HepG2 (cell line): Measurements from ENCODE around the gene AGAP1. TPM values are rescaled to one million over a fixed set of nuclear protein-coding genes. Genes with fewer than 3 reads are reported as not detected.

Experiments used
- ATAC-seq: fragments of 200-7000 bp; cut with Tn5 transposase; 3 replicates; pipeline ENCODE4 v1.9.1; 2020; ENCODE audit warnings: mild to moderate bottlenecking, moderate library complexity
- BruUV-seq: library from RNA; stranded (reverse); fragments of 400-500 nt; replicated peaks from 2 replicates; lab custom pipeline; 2021; lab: Mats Ljungman, UMichigan
- CTCF ChIA-PET: fragments of 300-600 bp; formaldehyde crosslinking; extraction: SDS; loops from one replicate; lab custom pipeline; 2021; ENCODE audit warnings: low total read pairs, inconsistent platforms, low intra/inter-chr PET ratio; lab: Yijun Ruan, JAX
- POLR2A ChIA-PET: fragments of 350-600 bp; sonication (Branson Sonifier 250); formaldehyde crosslinking; loops from one replicate; lab custom pipeline; 2020; ENCODE audit warnings: antibody characterized with exemption, inconsistent platforms; lab: Yijun Ruan, JAX
- DNase-seq: peaks from one replicate; pipeline ENCODE4 v3.0.0-alpha.2; 2015; ENCODE audit warnings: low spot score
- FAIRE-seq: peaks from 3 replicates; lab custom pipeline; 2011; peaks lifted over from hg19 to GRCh38; lab: Jason Lieb, UNC
- H2AFZ ChIP-seq: one replicate; pipeline ENCODE4 v1.6.1; 2011; ENCODE audit warnings: low read length, inconsistent platforms
- H3K27ac ChIP-seq: fragments of 300-600 bp; 3 replicates; pipeline ENCODE4 v1.8.0; 2011; ENCODE audit warnings: mixed run types, mild to moderate bottlenecking, mixed read lengths, low read length, inconsistent platforms; ENCODE audit not compliant: insufficient read depth; ENCODE audit errors: extremely low read length
- H3K27me3 ChIP-seq, 2 experiments: fragments of 200-600 bp in 1 of 2; 2 replicates in 1 of 2; 3 replicates in 1 of 2; pipeline versions ENCODE4 v1.6.0 to v1.8.0; 2011; ENCODE audit warnings: low read length in 2 of 2, mild to moderate bottlenecking in 2 of 2, moderate library complexity in 2 of 2, inconsistent platforms in 1 of 2; ENCODE audit not compliant: insufficient read depth in 2 of 2, control insufficient read depth in 1 of 2
- H3K36me3 ChIP-seq, 2 experiments: fragments of 200-600 bp in 1 of 2; replicated peaks in 1 of 2; 2 replicates in 1 of 2; 3 replicates in 1 of 2; pipeline versions ENCODE4 v1.5.1 to v1.8.0; 2011; ENCODE audit warnings: low read length in 2 of 2, inconsistent platforms in 1 of 2; ENCODE audit not compliant: insufficient read depth in 2 of 2, control insufficient read depth in 1 of 2
- H3K4me1 ChIP-seq: 2 replicates; pipeline ENCODE4 v1.5.1; 2012; ENCODE audit warnings: low read length, inconsistent platforms; ENCODE audit not compliant: insufficient read depth
- H3K4me2 ChIP-seq: 2 replicates; pipeline ENCODE4 v1.6.0; 2011; ENCODE audit warnings: low read depth, low read length, inconsistent platforms
- H3K4me3 ChIP-seq, 3 experiments: fragments of 200-600 bp in 1 of 3; sonication (generic), shearing (Covaris generic) in 1 of 3; replicated peaks in 1 of 3; 2 replicates each; pipeline ENCODE4 v1.5.1; 2011 to 2016; ENCODE audit warnings: low read length in 3 of 3, inconsistent platforms in 2 of 3, low read depth in 2 of 3, mild to moderate bottlenecking in 2 of 3, control low read depth in 1 of 3, mixed read lengths in 1 of 3; ENCODE audit not compliant: insufficient read depth in 1 of 3
- H3K79me2 ChIP-seq: one replicate; pipeline ENCODE4 v1.6.1; 2011; ENCODE audit warnings: low read length, inconsistent platforms; ENCODE audit not compliant: insufficient read depth
- H3K9ac ChIP-seq: 2 replicates; pipeline ENCODE4 v1.6.0; 2011; ENCODE audit warnings: mild to moderate bottlenecking, low read depth, low read length, inconsistent platforms; ENCODE audit not compliant: insufficient read depth
- H3K9me3 ChIP-seq: 2 replicates; pipeline ENCODE4 v1.5.1; 2012; ENCODE audit warnings: mild to moderate bottlenecking, low read length
- H4K20me1 ChIP-seq: 2 replicates; pipeline ENCODE4 v1.6.0; 2011; ENCODE audit warnings: inconsistent platforms, mild to moderate bottlenecking, low read length, moderate library complexity; ENCODE audit not compliant: insufficient read depth
- CAMTA2 ChIP-seq: sonication (generic); formaldehyde crosslinking; IDR thresholded peaks from 2 replicates; pipeline ENCODE4 v1.4.0; 2020; ENCODE audit warnings: mild to moderate bottlenecking, missing genetic modification reagents, borderline replicate concordance
- CERS6 ChIP-seq: sonication (generic); formaldehyde crosslinking; IDR thresholded peaks from 2 replicates; pipeline ENCODE4 v1.5.0; 2020; ENCODE audit warnings: missing genetic modification reagents
- CHD4 ChIP-seq: fragments of 200-600 bp; sonication (generic); IDR thresholded peaks from 2 replicates; pipeline ENCODE4 v1.7.0; 2017; ENCODE audit warnings: mild to moderate bottlenecking, low read length, borderline replicate concordance
- HNRNPL ChIP-seq: fragments of 200-400 bp; formaldehyde crosslinking; IDR thresholded peaks from 2 replicates; pipeline ENCODE4 v1.6.1; 2017; ENCODE audit warnings: mild to moderate bottlenecking, low read depth, low read length
- JDP2 ChIP-seq: sonication (generic); formaldehyde crosslinking; IDR thresholded peaks from 2 replicates; pipeline ENCODE4 v1.8.1; 2022; ENCODE audit warnings: missing genetic modification reagents, borderline replicate concordance
- MBD4 ChIP-seq: IDR thresholded peaks from 2 replicates; pipeline ENCODE4 v1.6.1; 2012; ENCODE audit warnings: low read length, inconsistent platforms, borderline replicate concordance
- SNAPC2 ChIP-seq: sonication (generic); formaldehyde crosslinking; IDR thresholded peaks from 2 replicates; pipeline ENCODE4 v1.8.1; 2022; ENCODE audit warnings: mild to moderate bottlenecking, missing genetic modification reagents
- ZNF232 ChIP-seq: sonication (generic); formaldehyde crosslinking; IDR thresholded peaks from 2 replicates; pipeline ENCODE4 v1.4.0; 2020; ENCODE audit warnings: missing genetic modification reagents, borderline replicate concordance
- ZNF318 ChIP-seq: sonication (generic); formaldehyde crosslinking; IDR thresholded peaks from 2 replicates; pipeline ENCODE4 v1.4.0; 2020; ENCODE audit warnings: mild to moderate bottlenecking, missing genetic modification reagents
- ZNF761 ChIP-seq: sonication (generic); formaldehyde crosslinking; conservative IDR thresholded peaks from 2 replicates; pipeline ENCODE4 v1.4.0; 2020; ENCODE audit warnings: mild to moderate bottlenecking, missing genetic modification reagents
- ZNF790 ChIP-seq: sonication (generic); formaldehyde crosslinking; IDR thresholded peaks from 2 replicates; pipeline ENCODE4 v1.8.0; 2022; ENCODE audit warnings: missing genetic modification reagents, mild to moderate bottlenecking, borderline replicate concordance
- WGBS: methylation state at CpG from one replicate; pipeline ENCODE4 v1.1.6; 2017; ENCODE audit warnings: low lambda C conversion rate; 5-methylcytosine and 5-hydroxymethylcytosine counted together
- in situ Hi-C: cut with HindIII; loops from 2 replicates; pipeline ENCODE4 v1.10.0; 2017; ENCODE audit warnings: low pct_unique_long_range_greater_than_20kb; ENCODE audit not compliant: extremely low pct_ligation_motif_present
- intact Hi-C: fragments of 100-400 bp; cut with micrococcal nuclease; formaldehyde crosslinking; loops from one replicate; pipeline ENCODE4 v1.10.0; 2022; ENCODE audit not compliant: unreplicated experiment
- polyA plus RNA-seq, 8 experiments: library from polyadenylated mRNA; depleted of rRNA in 3 of 8; stranded (reverse) in 7 of 8; unstranded in 1 of 8; fragments of >200 nt; fragmentation: Illumina TruSeq in 4 of 8; extraction: Trizol in 4 of 8; gene quantifications; 2 replicates each; pipeline versions ENCODE4 v1.2.1 to v1.2.3, GENCODE V29; 2011 to 2016; ENCODE audit warnings: low read depth in 4 of 8, missing spikeins in 1 of 8, mixed read lengths in 1 of 8; ENCODE audit not compliant: insufficient read depth in 1 of 8
- total RNA-seq, 5 experiments: library from RNA; depleted of rRNA; stranded (reverse); fragments of >200 nt; fragmentation: Illumina TruSeq; extraction: Trizol; gene quantifications; 2 replicates each; pipeline ENCODE4 v1.2.3, GENCODE V29; 2016; ENCODE audit warnings: low read depth in 1 of 5
- TF ChIP-seq, protein P1 (sequence below): sonication (generic); formaldehyde crosslinking; IDR thresholded peaks from 2 replicates; pipeline ENCODE4 v1.4.0; 2020; ENCODE audit warnings: mild to moderate bottlenecking, missing genetic modification reagents

Gene AGAP1
- total and polyA plus RNA-seq, 2 of the 13 experiments (the other 11 are each of a cell fraction or from before 2014, with no cell fraction given), result 21.2 to 32.7 TPM

DNA sequence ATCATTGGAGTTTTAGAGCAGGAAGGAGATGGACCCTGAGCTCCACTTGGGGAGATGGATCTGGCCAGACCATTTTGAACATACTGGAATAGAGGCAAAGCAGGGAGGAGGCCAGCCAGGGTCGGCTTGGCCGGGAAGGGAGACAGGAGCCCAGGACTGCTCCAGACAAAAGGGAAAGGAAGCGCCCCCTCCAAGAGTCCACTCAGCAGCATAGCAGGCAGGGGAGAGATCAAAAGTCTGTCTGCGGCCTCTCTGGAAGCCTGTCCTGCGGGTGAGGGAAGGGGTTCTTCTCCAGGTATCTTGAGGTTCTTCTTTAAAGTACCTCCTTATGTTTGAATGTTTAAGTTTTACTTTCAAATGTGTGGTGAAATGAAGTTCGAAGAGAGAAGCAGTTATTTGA is 548.2 kb downstream of the AGAP1 start (continued):
- TF ChIP-seq, protein P1, sequence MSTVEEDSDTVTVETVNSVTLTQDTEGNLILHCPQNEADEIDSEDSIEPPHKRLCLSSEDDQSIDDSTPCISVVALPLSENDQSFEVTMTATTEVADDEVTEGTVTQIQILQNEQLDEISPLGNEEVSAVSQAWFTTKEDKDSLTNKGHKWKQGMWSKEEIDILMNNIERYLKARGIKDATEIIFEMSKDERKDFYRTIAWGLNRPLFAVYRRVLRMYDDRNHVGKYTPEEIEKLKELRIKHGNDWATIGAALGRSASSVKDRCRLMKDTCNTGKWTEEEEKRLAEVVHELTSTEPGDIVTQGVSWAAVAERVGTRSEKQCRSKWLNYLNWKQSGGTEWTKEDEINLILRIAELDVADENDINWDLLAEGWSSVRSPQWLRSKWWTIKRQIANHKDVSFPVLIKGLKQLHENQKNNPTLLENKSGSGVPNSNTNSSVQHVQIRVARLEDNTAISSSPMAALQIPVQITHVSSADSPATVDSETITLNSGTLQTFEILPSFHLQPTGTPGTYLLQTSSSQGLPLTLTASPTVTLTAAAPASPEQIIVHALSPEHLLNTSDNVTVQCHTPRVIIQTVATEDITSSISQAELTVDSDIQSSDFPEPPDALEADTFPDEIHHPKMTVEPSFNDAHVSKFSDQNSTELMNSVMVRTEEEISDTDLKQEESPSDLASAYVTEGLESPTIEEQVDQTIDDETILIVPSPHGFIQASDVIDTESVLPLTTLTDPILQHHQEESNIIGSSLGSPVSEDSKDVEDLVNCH, result no peak
- TF ChIP-seq ZNF761 (CRISPR knock-in tag), result no peak
- TF ChIP-seq SNAPC2, result no peak
- TF ChIP-seq HNRNPL, result no peak

DNA sequence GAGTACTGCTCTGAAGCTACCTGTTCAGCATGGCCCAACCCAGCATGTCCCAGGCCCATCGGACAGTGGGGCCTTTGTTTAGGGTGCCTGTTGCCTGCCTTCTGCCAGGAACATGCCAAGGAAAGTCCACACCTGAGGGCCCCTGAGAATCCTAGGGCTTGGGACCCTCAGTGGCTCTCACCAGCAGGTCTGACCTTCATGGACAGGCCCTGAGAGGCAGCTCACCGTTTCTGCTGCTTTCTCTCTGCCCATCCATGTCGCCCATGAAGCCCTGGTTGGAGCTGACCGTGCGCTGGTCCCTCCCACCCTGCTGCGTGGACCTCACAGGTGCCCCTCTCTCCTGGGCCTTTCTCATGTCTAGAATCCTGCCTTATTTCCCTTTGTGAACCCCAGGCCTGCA is 550.3 kb downstream of the AGAP1 start:
- H3K27me3 ChIP-seq, result no peaks in the 10 kb centered on the region
- ATAC-seq (no peak), FAIRE-seq (no peak), DNase-seq (no peak)
- H3K4me2 ChIP-seq, result no peak overlapping the region
- no TSS peak for BruUV-seq
- H3K27ac ChIP-seq, result no peak overlapping the region
- no peak overlapping the region for H3K4me3 ChIP-seq
- ChIA-PET POLR2A (no interaction called here), CTCF (no interaction called here)
- no peak overlapping the region for H3K9ac ChIP-seq
- intact Hi-C loops (no loop called here), in situ Hi-C loops (no loop called here)
- H3K9me3 ChIP-seq, result no peaks in the 10 kb centered on the region
- H3K4me1 ChIP-seq, result no peaks in the 10 kb centered on the region
- peaks cover 20 to 30% of the 10 kb centered on the region in 2 experiments for H3K36me3 ChIP-seq
- H2AFZ ChIP-seq, result no peak overlapping the region
- H3K79me2 ChIP-seq, result no peaks in the 10 kb centered on the region
- H4K20me1 ChIP-seq, result no peaks in the 10 kb centered on the region; the same call in 1 of the 2 replicates
- WGBS, result 89% methylated on average over 6 of the region's 6 CpGs
- TF ChIP-seq ZNF318 (CRISPR knock-in tag) (no peak), ZNF232 (CRISPR knock-in tag) (no peak), CERS6 (CRISPR knock-in tag) (no peak), MBD4 (no peak), ZNF790 (no peak), JDP2 (no peak), CAMTA2 (no peak), CHD4 (no peak)
